ENCODE data around the gene JAK1.

DNA sequence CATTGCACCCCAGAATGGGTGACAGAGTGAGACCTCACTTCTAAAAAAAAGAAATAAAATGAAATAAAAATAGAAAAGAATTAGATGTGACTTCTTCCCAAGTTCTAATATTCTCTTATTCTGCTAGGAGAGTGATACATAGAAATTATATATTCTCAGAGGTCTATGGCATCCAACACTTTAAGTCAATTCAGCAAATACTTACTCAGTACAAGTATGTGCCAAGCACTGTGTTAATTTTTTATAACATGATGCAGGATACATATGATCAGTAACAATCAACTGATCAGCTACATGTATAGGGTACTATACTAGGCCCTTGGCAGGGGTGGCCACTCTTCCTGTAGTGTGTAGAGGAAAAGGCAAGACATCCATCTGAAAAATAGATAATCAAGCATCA, 13.0 kb upstream of the JAK1 start:
- TF ChIP-seq, protein P1, sequence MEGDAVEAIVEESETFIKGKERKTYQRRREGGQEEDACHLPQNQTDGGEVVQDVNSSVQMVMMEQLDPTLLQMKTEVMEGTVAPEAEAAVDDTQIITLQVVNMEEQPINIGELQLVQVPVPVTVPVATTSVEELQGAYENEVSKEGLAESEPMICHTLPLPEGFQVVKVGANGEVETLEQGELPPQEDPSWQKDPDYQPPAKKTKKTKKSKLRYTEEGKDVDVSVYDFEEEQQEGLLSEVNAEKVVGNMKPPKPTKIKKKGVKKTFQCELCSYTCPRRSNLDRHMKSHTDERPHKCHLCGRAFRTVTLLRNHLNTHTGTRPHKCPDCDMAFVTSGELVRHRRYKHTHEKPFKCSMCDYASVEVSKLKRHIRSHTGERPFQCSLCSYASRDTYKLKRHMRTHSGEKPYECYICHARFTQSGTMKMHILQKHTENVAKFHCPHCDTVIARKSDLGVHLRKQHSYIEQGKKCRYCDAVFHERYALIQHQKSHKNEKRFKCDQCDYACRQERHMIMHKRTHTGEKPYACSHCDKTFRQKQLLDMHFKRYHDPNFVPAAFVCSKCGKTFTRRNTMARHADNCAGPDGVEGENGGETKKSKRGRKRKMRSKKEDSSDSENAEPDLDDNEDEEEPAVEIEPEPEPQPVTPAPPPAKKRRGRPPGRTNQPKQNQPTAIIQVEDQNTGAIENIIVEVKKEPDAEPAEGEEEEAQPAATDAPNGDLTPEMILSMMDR (conservative IDR thresholded peaks at IDR 0.05; ENCODE audit: low read depth, low read length), result no peak
- TF ChIP-seq EZH2phosphoT487 (IDR thresholded peaks at IDR 0.05; ENCODE audit: borderline replicate concordance, low read length) (no peak), EZH2 (IDR thresholded peaks at IDR 0.05; ENCODE audit: low read length, unreplicated experiment) (no peak)

Data from PC-3 (cell line).